NCI-H1436 (cell line): ENCODE data around the gene FANCL.
"Not testable (repeated sequence)": the region's sequence is repeated elsewhere in the genome, so short reads cannot be mapped to it uniquely, and the experiment has no call there.

ENCODE experiments used
- DNase-seq: peaks from one replicate; lab custom pipeline; 2025; lab: John Stamatoyannopoulos, UW

FANCL gene

DNA sequence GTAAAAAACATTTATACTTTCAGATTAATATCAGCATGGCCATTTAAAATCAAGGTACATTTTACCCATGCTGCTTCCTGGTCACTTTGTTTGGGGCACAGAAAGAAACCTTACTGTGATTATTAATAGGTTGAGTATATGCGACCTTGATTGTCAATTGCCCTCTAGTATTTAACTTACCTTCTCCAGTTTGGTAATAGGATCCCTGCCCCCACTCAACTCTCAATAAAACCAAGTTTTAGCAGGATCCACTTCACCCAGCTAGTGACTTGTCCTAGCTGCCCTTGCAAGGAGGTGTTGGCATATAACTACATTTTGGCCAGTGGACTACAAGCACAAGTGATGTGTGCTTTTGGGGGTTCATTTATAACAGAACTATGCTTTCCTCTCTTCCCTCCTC is 34.3 kb downstream of the FANCL start:
- no peak for DNase-seq

- DNase-seq, result no peak
Observed at GRCh38 chr2:58204195-58204959, 36.7 kb downstream of the FANCL start.

DNA sequence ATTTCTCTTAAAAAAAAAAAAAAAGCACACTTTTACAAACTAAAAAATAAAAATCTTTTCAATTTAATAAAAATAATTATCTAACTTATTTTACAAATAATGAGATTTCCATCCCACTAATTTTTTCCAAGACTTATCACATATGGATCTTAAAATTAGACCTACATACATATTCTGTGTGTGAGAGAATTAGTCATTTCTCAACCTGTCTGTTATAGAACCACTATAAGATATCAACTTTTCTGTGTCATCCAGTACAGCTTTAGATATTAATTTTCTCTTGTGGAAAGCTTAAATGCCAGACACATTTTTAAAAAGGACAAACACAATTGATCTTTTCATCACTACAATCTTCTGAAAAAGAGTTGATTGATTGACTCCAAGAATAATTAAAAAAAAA is 38.1 kb downstream of the FANCL start:
- no peak for DNase-seq

DNA sequence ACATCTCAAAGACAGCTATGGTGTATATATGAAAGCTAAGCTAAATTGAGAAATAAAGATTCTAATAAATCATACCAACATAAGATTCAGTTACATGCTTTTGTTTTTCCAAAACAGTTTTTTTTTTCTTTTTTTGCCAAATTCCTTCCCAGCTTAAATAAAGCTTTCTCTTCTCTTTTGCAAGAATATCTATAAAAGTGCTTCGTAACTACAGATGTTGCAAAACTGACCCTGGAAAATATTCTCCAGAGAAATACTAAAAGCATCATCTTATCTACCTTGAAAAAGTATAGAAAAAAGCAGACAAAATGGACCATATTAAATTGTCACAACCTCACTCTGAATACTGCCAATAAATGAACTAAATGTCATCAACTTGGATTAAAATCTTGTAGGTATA is 38.7 kb downstream of the FANCL start:
- DNase-seq, result no peak

DNA sequence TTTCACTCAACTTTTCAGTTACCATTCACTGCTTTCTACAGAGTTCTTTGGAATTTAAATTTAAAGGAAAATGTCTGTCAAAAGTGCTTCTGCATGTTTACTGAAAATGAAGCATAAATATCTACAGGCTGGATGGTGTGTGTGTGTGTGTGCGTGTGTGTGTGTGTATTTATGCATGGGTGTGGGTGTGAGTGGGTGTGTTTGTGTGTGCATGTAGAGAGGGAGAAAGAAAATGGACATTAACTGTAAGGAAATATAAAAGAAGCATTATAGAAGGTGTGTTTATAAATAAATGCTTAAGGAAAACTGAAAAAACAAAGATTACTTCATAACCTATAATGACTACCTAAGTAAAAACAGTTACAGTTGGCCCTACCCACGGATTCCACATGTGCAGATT is 43.2 kb downstream of the FANCL start:
- no peak for DNase-seq

DNA sequence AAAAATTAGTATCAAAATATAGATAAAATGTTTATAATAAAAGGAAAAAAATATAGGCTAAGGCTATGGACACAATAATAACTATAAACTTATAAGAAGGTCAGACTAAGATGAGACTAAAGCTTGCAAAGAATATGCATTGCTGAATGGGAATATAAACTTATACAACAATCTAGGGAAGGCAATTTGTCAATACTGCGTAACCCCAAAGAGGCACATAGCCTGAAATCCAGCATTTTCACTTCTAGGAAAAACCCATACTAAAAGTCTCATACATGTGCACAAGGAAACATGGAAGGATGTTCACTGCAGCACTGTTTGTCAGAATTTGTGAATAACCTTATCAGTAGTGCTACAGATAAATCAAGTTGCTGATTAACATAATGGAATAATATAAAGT is 45.5 kb downstream of the FANCL start:
- no peak for DNase-seq

- no peak for DNase-seq
Observed at GRCh38 chr2:58194458-58194857, 46.7 kb downstream of the FANCL start.

DNA sequence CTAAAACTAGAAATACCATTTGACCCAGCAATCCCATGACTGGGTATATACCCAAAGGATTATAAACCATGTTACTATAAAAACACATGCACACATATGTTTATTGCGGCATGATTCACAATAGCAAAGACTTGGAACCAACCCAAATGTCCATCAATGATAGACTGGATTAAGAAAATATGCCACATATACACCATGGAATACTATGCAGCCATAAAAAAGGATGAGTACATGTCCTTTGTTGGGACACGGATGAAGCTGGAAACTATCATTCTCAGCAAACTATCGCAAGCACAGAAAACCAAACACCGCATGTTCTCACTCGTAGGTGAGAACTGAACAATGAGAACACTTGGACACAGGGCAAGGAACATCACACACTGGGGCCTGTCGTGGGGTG is 54.1 kb downstream of the FANCL start:
- DNase-seq, result not testable (repeated sequence)

DNA sequence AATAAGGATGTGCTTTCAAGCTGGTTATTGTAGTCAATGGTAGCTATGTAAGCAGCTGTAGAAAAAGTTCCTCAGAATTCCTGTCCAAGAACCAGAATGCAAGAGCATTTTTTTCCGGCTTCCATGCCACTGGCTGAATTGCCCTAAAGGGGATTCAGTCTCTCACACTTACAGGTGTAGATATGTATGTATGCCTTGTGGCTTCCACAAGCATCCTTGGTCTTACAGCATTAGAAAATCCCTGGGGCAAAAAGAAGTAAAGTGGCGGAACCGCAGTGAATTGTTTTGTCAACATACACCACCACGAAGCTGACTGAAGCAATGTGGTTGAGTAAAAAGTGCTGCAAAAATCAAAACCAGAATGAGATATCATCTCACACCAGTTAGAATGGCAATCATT is 54.6 kb downstream of the FANCL start:
- no peak for DNase-seq

GRCh38 chr2:58182527-58182926 is 58.6 kb downstream of the FANCL start:
- DNase-seq, result no peak

GRCh38 chr2:58180635-58181034 is 60.5 kb downstream of the FANCL start:
- no peak for DNase-seq

- not testable (repeated sequence) for DNase-seq
Observed at GRCh38 chr2:58180175-58180574, 61.0 kb downstream of the FANCL start.

DNA sequence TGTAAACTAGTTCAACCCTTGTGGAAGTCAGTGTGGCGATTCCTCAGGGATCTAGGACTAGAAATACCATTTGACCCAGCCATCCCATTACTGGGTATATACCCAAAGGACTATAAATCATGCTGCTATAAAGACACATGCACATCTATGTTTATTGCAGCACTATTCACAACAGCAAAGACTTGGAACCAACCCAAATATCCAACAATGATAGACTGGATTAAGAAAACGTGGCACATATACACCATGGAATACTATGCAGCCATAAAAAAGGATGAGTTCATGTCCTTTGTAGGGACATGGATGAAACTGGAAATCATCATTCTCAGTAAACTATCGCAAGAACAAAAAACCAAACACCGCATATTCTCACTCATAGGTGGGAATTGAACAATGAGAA is 63.9 kb downstream of the FANCL start:
- not testable (repeated sequence) for DNase-seq

DNA sequence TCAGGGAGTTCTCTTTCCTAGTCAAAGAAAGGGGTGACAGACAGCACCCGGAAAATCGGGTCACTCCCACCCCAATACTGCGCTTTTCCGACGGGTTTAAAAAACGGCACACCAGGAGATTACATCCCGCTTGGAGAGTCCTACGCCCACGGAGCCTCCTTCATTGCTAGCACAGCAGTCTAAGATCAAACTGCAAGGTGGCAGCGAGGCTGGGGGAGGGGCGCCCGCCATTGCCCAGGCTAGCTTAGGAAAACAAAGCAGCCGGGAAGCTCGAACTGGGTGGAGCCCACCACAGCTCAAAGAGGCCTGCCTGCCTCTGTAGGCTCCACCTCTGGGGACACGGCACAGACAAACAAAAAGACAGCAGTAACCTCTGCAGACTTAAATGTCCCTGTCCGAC is 69.3 kb downstream of the FANCL start:
- not testable (repeated sequence) for DNase-seq

GRCh38 chr2:58170334-58170933 is 70.7 kb downstream of the FANCL start:
- not testable (repeated sequence) for DNase-seq

DNA sequence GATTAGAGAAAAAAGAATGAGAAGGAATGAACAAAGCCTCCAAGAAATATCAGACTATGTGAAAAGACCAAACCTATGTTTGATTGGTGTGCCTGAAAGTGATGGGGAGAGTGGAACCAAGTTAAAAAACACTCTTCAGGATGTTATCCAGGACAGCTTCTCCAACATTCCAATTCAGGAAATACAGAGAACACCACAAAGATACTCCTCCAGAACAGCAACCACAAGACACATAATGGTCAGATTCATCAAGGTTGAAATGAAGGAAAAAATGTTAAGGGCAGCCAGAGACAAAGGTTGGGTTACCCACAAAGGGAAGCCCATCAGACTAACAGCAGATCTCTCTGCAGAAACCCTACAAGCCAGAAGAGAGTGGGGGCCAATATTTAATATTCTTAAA is 71.3 kb downstream of the FANCL start:
- not testable (repeated sequence) for DNase-seq

DNA sequence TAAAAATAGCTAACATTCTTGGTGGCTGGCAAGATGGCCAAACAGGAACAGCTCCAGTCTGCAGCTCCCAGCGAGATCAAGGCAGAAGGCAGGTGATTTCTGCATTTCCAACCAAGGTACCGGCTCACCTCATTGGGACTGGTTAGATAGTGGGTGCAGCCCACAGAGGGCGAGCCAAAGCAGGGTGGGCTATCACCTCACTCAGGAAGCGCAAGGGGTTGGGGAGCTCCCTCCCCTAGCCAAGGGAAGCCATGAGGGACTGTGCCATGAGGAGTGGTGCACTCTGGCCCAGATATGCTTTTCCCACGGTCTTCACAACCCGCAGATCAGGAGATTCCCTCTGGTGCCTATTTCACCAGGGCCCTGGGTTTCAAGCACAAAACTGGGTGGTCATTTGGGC is 73.0 kb downstream of the FANCL start:
- DNase-seq, result not testable (repeated sequence)

- DNase-seq, result no peak
Observed at GRCh38 chr2:58163913-58164312, 77.2 kb downstream of the FANCL start.

DNA sequence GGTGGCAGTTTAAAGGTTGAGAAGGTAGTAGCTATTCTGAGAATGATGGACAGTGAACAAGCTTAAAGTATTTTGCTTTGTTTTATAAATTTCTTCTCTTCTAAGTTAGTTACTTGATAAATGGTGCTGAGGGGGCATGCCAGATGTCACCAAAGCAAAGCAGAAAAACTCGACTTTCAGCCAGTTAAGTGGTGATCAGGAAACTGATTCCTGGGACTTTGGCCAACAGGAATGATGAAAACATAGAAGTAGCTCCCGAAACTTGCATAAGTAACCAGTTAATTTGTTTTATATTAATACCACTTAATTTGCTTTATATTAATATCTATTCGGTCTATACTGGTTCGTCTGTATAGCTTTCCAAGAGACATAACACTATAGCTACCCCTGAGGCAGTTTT is 82.6 kb downstream of the FANCL start:
- no peak for DNase-seq

GRCh38 chr2:58157754-58158153 is 83.4 kb downstream of the FANCL start:
- no peak for DNase-seq

DNA sequence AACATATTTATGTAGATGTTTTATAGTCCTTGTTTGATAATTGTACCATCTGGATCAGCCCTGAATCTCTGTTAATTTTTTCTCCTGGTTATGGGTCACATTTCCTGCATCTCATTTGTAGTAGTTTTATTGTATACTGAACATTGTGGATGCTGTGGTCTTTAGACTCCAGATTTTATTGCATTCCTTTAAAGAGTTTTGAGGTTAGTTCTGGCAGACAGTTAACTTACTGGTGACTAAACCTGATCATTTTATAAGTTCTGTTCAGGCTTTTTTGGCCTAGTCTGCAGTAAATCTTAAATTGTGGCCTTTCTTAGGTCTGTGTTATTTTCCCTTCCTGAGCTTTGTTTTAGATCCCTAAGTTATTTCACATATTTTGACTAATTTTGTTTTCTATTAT is 84.3 kb downstream of the FANCL start:
- no peak for DNase-seq

- DNase-seq, result no peak
Observed at GRCh38 chr2:58155160-58155778, 85.9 kb downstream of the FANCL start.

DNA sequence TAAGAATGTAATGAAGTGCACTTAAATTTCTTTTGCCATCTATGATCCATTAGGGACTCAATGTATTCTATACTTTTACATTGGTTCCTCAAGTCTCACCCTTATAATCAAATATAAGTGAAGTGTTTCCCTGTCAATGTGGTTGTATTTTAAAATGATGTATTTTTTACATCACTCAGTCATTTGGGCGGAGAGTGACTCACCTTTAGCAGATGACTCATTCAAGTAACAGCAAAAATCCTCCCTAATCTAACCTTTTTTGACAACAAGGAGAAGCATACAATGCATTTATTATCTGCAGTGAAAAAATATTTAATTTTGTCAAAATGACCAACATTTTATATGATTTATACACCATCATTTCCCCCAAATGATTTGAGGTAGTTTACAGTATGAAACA is 94.4 kb downstream of the FANCL start:
- no peak for DNase-seq
